HG02759 (cell line): ENCODE measurements around the gene DENND11.

ENCODE experiments used
- ATAC-seq: cut with Tn5 transposase; IDR thresholded peaks from one replicate; pipeline ENCODE4 v1.9.1; 2021; ENCODE audit warnings: mild to moderate bottlenecking, moderate library complexity; ENCODE audit not compliant: unreplicated experiment

Gene DENND11

GRCh38 chr7:141702047-141702567 is at the start of gene DENND11:
TSS of gene DENND11 (minus strand) at chr7:141702166. CDS start at chr7:141702153, 13 bp downstream.
- peak; percentile 85 for ATAC-seq

GRCh38 chr7:141748396-141748795 is 46.4 kb upstream of the DENND11 start:
- no peak for ATAC-seq

GRCh38 chr7:141744131-141744530 is 42.2 kb upstream of the DENND11 start:
- ATAC-seq = no peak

GRCh38 chr7:141742229-141742628 is 40.3 kb upstream of the DENND11 start:
- no peak for ATAC-seq

GRCh38 chr7:141739250-141739649 is 37.3 kb upstream of the DENND11 start:
- ATAC-seq = no peak

GRCh38 chr7:141738592-141739013 is 36.6 kb upstream of the DENND11 start:
- no peak for ATAC-seq

GRCh38 chr7:141737836-141738591 is 36.0 kb upstream of the DENND11 start, which contains the start of gene SSBP1:
TSS of gene SSBP1 (plus strand) at chr7:141738358. CDS start at chr7:141739167, 809 bp downstream.
- peak; percentile 92 for ATAC-seq

GRCh38 chr7:141737118-141737835 is 35.3 kb upstream of the DENND11 start:
- no peak for ATAC-seq

GRCh38 chr7:141731476-141732149 is 29.6 kb upstream of the DENND11 start:
- ATAC-seq = no peak

GRCh38 chr7:141729020-141729419 is 27.1 kb upstream of the DENND11 start:
- no peak for ATAC-seq

- peak; percentile 56 for ATAC-seq
These were observed 20.6 kb upstream of the DENND11 start for GRCh38 chr7:141722529-141722928.

- no peak for ATAC-seq
These were observed 15.5 kb upstream of the DENND11 start for GRCh38 chr7:141717450-141717849.

- no peak for ATAC-seq
These were observed 14.1 kb upstream of the DENND11 start for GRCh38 chr7:141715794-141716689.

- no peak for ATAC-seq
These were observed 13.1 kb upstream of the DENND11 start for GRCh38 chr7:141715018-141715417.

GRCh38 chr7:141714571-141714970 is 12.6 kb upstream of the DENND11 start:
- ATAC-seq = no peak

GRCh38 chr7:141713890-141714289 is 11.9 kb upstream of the DENND11 start:
- no peak for ATAC-seq

- ATAC-seq = no peak
These were observed 10.8 kb upstream of the DENND11 start for GRCh38 chr7:141712603-141713255.

- ATAC-seq = no peak
These were observed 8.3 kb upstream of the DENND11 start for GRCh38 chr7:141710301-141710700.

- no peak for ATAC-seq
These were observed 7.8 kb upstream of the DENND11 start for GRCh38 chr7:141709749-141710148.

GRCh38 chr7:141709318-141709717 is 7.4 kb upstream of the DENND11 start:
- ATAC-seq = no peak
